Activated T-cell treated with anti-CD3 and anti-CD28 coated beads, Interleukin-2, amount 50 U/mL, for 24 hours (primary cell): ENCODE data around the gene POC1A.
"Not testable (repeated sequence)": the region's sequence is repeated elsewhere in the genome, so short reads cannot be mapped to it uniquely, and the experiment has no call there.

ENCODE experiments used
- DNase-seq: peaks from one replicate; pipeline ENCODE4 v3.0.0-alpha.2; 2020
- H3K27ac Mint-ChIP-seq: 2 replicates; pipeline ENCODE4 v1.8.0; 2020; ENCODE audit warnings: mild to moderate bottlenecking, mixed read lengths
- H3K27me3 Mint-ChIP-seq: 2 replicates; pipeline ENCODE4 v1.8.0; 2020; ENCODE audit warnings: mixed read lengths
- H3K36me3 Mint-ChIP-seq: 2 replicates; pipeline ENCODE4 v1.8.0; 2020; ENCODE audit warnings: low read depth, mixed read lengths
- H3K4me1 Mint-ChIP-seq: 2 replicates; pipeline ENCODE4 v1.8.0; 2020; ENCODE audit warnings: low read depth, mixed read lengths
- H3K4me3 Mint-ChIP-seq: 2 replicates; pipeline ENCODE4 v1.8.0; 2020; ENCODE audit warnings: mild to moderate bottlenecking, moderate library complexity, mixed read lengths
- H3K9me3 Mint-ChIP-seq: 2 replicates; pipeline ENCODE4 v1.8.0; 2020; ENCODE audit warnings: mixed read lengths

The POC1A gene

GRCh38 chr3:52047295-52047960, 106.8 kb downstream of the POC1A start:
- Mint-ChIP-seq H3K27me3 (no peaks in the 10 kb centered on the region), H3K27ac (no peak overlapping the region), H3K9me3 (no peaks in the 10 kb centered on the region), H3K4me1 (peaks cover 33% of the 10 kb centered on the region), H3K4me3 (no peak overlapping the region), H3K36me3 (peaks cover 42% of the 10 kb centered on the region)
- no peak for DNase-seq

DNA sequence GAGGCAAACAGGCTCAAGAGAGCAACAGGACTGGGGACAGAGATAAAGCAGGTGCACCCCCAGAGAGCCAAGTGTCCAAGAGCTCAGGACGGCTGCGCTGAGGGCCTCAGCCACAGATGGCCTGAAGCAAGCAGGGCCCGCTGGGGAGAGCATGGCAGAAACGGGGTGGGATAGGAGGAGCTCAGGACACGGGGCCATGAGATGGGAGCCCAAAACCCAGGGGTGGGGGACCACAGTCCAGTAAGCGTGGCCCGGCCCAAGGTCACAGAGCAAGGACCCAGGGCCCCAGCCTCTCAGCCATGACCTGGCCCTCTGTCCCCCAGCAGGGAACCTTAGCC, 107.4 kb downstream of the POC1A start:
- Mint-ChIP-seq H3K27me3 (no peaks in the 10 kb centered on the region), H3K27ac (peak overlapping the region; percentile 69), H3K36me3 (peaks cover 36% of the 10 kb centered on the region), H3K4me3 (no peak overlapping the region), H3K9me3 (no peaks in the 10 kb centered on the region), H3K4me1 (peaks cover 27% of the 10 kb centered on the region)
- no peak for DNase-seq

DNA sequence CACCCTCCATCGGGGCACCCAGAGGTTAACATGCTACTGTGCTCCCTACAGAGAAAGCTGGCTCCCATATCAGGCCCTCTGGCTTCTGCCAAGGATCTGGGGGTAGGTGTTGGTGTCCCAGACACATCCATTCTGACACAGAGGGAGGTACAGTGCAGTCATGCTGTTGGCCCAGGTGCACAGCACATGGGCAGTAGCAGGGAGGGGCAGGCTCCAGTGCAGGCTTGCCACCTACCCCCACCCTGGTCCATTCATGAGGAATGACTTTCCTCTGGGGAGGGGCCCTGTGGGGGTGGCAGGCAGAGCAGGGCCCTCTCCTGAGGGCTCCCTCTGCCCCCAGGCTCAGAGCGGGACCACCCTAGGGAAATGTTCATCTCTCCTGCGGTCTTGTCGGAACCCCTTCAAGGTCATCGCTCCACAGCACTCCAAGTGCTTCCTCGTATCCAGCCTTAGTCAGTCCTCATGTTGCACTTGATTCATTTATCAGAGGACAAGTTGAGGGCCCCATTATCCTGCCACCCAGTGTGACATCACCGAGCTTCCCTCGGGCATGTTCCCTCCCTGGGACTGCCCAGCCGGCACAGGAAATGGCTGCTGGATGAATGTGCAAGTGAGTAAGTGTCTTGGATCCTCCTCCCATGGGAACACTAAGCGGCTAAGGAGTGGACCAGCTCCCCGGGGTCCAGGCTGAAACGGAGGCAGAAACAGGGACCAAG, 107.9 kb downstream of the POC1A start:
- H3K27me3 Mint-ChIP-seq = no peaks in the 10 kb centered on the region
- H3K36me3 Mint-ChIP-seq = peaks cover 31% of the 10 kb centered on the region
- H3K27ac Mint-ChIP-seq = peak overlapping the region; percentile 69
- peaks cover 24% of the 10 kb centered on the region for H3K4me1 Mint-ChIP-seq
- no peak for DNase-seq
- no peaks in the 10 kb centered on the region for H3K9me3 Mint-ChIP-seq
- no peak overlapping the region for H3K4me3 Mint-ChIP-seq

DNA sequence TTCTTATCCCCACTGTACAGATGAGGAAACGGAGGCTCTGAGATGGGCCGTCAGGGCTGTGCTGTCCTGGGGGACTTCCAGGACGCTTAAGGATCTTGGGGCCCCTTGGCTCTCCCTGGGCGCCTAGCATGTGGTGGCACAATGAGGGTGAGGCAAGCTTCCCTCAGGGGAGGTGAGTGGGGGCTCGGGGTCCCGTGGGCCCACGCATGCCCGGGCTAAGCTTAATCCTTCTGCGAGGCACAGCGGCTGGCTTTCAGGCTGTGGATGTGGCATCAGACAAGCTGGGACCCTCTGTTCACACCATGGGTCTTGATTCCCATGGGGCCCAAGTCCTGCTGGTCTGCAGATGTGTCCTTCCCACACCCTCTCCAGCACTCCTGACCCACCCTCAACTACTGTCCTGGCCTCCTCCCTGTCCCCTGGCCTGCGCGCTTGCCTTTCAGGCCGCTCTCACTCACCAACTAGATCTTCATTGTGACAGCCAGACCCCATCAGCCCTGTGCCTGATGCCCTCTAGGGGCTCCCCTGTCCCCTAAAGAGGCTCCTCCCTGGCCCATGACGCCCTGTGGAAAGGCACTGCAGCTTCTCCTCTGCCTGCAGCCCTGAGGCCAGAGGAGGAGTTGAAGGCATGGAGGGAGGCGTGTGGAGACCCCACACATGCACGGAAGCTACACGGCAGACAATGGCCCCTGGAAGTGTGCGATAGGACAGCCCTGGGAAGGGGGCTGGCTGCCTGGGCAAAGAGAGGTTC, 109.2 kb downstream of the POC1A start:
- Mint-ChIP-seq H3K36me3 (peaks cover 18% of the 10 kb centered on the region), H3K9me3 (no peaks in the 10 kb centered on the region), H3K27me3 (no peaks in the 10 kb centered on the region), H3K4me1 (peaks cover 15% of the 10 kb centered on the region), H3K4me3 (no peak overlapping the region), H3K27ac (peak overlapping the region; percentile 74)
- no peak for DNase-seq

DNA sequence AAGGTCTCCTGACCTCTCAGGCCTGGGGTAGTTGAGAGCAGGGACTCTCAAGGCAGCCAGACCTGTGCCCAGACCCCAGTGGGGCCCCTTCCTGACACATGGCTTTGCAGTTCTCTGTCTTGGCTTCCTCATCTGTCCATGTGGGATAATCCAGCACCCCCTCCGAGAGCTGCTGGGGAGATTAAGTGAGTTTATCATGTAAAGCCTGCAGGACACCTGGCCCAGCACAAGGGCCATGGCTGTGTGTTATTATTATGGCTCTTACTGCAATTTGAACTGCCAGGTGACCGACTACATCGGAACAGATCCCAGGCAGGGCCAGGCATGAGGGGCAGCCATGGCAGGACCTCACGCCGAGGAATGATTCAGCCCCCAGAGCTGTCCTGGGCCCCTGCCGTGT, 110.5 kb downstream of the POC1A start:
- H3K27ac Mint-ChIP-seq = no peak overlapping the region
- no peaks in the 10 kb centered on the region for H3K27me3 Mint-ChIP-seq
- DNase-seq = no peak
- H3K9me3 Mint-ChIP-seq = no peaks in the 10 kb centered on the region
- H3K4me3 Mint-ChIP-seq = no peak overlapping the region
- H3K36me3 Mint-ChIP-seq = peaks cover 5% of the 10 kb centered on the region
- peaks cover 6% of the 10 kb centered on the region for H3K4me1 Mint-ChIP-seq

DNA sequence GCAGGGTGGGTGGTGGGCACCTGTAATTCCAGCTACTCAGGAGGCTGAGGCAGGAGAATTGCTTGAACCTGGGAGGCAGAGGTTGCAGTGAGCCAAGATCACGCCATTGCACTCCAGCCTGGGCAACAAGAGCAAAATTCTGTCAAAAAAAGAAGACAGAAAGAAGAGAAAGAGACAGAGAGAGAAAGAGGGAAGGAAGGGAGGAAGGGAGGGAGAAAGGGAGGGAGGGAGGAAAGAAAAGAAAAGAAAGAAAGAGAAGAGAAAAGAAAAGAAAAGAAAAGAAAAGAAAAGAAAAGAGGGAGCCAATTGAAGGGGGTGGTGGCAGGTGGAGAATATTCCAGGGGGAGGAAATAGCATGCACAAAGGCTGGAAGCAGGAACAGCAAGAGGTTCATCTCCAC, 111.2 kb downstream of the POC1A start:
- H3K27ac Mint-ChIP-seq = not testable (repeated sequence)

DNA sequence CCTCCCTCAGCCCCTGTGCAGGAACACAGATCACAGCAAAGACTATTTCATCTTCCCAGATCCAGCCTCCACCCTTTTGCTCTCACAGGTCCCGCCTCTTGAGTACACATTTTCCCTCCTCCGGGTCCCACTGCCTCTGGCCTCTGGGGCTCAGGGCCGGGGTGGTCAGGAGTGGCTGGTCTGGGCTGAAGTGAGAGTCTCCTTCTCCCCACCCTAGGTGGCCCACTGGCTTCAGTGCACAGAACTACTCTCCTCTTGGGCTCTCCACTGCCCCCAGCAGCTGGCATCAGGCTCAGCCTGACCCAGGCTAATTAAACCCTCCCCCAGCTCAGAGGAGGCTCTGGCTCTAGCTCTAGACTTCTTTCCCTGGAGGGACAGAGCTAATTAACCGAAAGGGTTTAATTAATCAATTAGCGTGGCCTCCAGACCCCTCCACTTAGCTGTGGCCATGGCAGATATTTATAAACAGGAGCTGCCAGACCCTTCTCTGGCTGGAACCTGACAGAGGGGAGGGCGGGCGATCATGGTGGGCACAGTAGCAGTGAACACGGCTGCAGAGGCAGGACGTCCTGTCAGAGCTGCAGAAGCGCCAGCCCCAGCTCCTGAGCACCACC, 113.0 kb downstream of the POC1A start:
- Mint-ChIP-seq H3K4me1 (peaks cover 3% of the 10 kb centered on the region), H3K36me3 (no peaks in the 10 kb centered on the region), H3K4me3 (no peak overlapping the region), H3K27ac (no peak overlapping the region), H3K9me3 (no peaks in the 10 kb centered on the region), H3K27me3 (no peaks in the 10 kb centered on the region)
- no peak for DNase-seq

More for the DNA sequence above, 111.2 kb downstream of the POC1A start:
- not testable (repeated sequence) for H3K27me3 Mint-ChIP-seq, H3K4me1 Mint-ChIP-seq, H3K36me3 Mint-ChIP-seq, DNase-seq, H3K4me3 Mint-ChIP-seq, H3K9me3 Mint-ChIP-seq

- H3K4me3 Mint-ChIP-seq = no peak overlapping the region
- no peak overlapping the region for H3K27ac Mint-ChIP-seq
- no peak for DNase-seq
- H3K4me1 Mint-ChIP-seq = peaks cover 3% of the 10 kb centered on the region
- no peaks in the 10 kb centered on the region for H3K36me3 Mint-ChIP-seq
- no peaks in the 10 kb centered on the region for H3K9me3 Mint-ChIP-seq
- no peaks in the 10 kb centered on the region for H3K27me3 Mint-ChIP-seq
Measured at GRCh38 chr3:52040600-52040999, 113.6 kb downstream of the POC1A start.

DNA sequence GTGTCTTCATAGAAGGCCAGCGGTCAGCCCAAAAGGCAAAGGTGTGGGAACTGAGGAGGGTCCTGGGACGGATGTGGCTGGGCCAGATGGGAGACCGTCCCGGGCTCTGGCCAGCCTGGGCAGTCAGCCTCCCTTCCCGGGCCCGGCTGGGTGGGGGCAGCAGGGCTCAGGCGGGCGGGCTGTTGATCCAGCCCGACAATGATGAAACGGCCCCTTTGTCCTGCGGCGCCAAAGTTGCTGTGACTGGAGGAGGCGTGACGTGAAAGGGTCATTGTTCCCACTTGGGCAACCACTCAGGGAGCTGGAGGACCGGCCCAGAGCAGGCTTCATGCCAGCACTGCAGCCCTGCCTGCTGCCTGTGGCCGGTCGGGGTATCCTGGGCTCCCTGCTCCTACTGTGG, 114.4 kb downstream of the POC1A start:
- Mint-ChIP-seq H3K27me3 (no peaks in the 10 kb centered on the region), H3K27ac (no peak overlapping the region), H3K36me3 (no peaks in the 10 kb centered on the region), H3K9me3 (no peaks in the 10 kb centered on the region), H3K4me3 (no peak overlapping the region), H3K4me1 (peaks cover 3% of the 10 kb centered on the region)
- DNase-seq = no peak

- Mint-ChIP-seq H3K27ac (no peak overlapping the region), H3K4me3 (no peak overlapping the region), H3K36me3 (no peaks in the 10 kb centered on the region), H3K4me1 (peaks cover 3% of the 10 kb centered on the region), H3K27me3 (no peaks in the 10 kb centered on the region), H3K9me3 (no peaks in the 10 kb centered on the region)
- DNase-seq = no peak
Measured at GRCh38 chr3:52039426-52039825, 114.8 kb downstream of the POC1A start.

GRCh38 chr3:52038227-52038626, 116.0 kb downstream of the POC1A start:
- Mint-ChIP-seq H3K27me3 (no peaks in the 10 kb centered on the region), H3K4me3 (no peak overlapping the region), H3K27ac (no peak overlapping the region), H3K9me3 (no peaks in the 10 kb centered on the region), H3K36me3 (no peaks in the 10 kb centered on the region), H3K4me1 (peaks cover 2% of the 10 kb centered on the region)
- DNase-seq = no peak

DNA sequence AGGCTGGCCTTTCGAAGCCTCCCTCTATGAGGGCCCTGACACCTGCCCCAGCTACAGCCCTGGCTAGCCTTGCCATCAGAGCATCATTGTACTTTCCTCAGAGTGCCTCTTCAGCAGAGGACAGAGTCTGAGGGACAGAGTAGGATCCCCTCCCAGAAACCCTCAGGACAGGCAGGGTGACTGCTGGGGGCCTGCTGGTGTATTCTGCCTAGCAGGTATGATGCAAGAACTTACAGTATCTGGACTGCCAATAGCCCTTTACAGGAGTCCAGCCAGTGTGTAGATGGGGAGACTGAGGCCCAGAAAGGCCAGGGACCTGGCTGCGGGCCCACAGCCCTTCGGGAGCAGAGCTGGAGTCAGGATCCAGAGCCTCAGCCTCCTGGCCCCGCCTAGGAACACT, 116.9 kb downstream of the POC1A start:
- no peaks in the 10 kb centered on the region for H3K9me3 Mint-ChIP-seq
- no peak for DNase-seq
- no peak overlapping the region for H3K4me3 Mint-ChIP-seq
- no peaks in the 10 kb centered on the region for H3K27me3 Mint-ChIP-seq
- peaks cover 2% of the 10 kb centered on the region for H3K4me1 Mint-ChIP-seq
- H3K27ac Mint-ChIP-seq = no peak overlapping the region
- H3K36me3 Mint-ChIP-seq = no peaks in the 10 kb centered on the region

DNA sequence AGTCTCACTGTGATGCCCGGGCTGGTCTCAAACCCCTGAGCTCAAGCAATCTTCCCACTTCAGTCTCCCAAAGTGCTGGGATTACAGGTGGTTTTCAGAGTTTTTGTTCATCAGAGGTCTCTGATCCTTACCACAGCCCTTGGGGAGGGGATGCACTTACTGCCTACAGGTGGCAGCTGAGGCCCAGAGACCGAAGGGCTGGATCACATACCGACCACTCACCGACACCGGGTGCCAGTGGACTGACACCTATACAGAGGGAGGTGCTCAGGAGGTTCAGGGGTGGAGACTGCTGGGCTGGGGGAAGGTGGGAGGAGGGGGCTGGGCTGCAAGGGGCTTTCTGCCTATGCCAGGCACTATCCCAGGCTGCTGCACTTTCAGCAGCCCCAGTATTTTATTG, 117.4 kb downstream of the POC1A start:
- DNase-seq = no peak
- no peak overlapping the region for H3K4me3 Mint-ChIP-seq

GRCh38 chr3:52036222-52036694, 118.0 kb downstream of the POC1A start:
- Mint-ChIP-seq H3K27ac (no peak overlapping the region), H3K9me3 (no peaks in the 10 kb centered on the region), H3K36me3 (no peaks in the 10 kb centered on the region), H3K27me3 (no peaks in the 10 kb centered on the region), H3K4me3 (no peak overlapping the region), H3K4me1 (no peaks in the 10 kb centered on the region)
- DNase-seq = no peak

More for the DNA sequence above, 117.4 kb downstream of the POC1A start:
- H3K9me3 Mint-ChIP-seq = no peaks in the 10 kb centered on the region
- no peak overlapping the region for H3K27ac Mint-ChIP-seq
- H3K36me3 Mint-ChIP-seq = no peaks in the 10 kb centered on the region
- H3K27me3 Mint-ChIP-seq = no peaks in the 10 kb centered on the region
- H3K4me1 Mint-ChIP-seq = peaks cover 1% of the 10 kb centered on the region
